ENCODE measurements around the gene GLS2. TPM values are rescaled to one million over a fixed set of nuclear protein-coding genes. Genes with fewer than 3 reads are reported as not detected.

The GLS2 gene
- total RNA-seq, 1 experiment from 2014 or later = 1.3 TPM

- intact Hi-C loops (cut with micrococcal nuclease; ENCODE audit: unreplicated experiment) (no loop called here), in situ Hi-C loops (cut with HindIII; ENCODE audit: low pct_unique_long_range_greater_than_20kb, low sequenced_read_pairs) (no loop called here)
- H3K9me3 ChIP-seq (ENCODE audit: control insufficient read depth, insufficient read depth, low read depth, low read length) = no peaks in the 10 kb centered on the region
- TF ChIP-seq CTCF (IDR thresholded peaks at IDR 0.05) = no peak
- TF ChIP-seq REST (IDR thresholded peaks at IDR 0.05; ENCODE audit: insufficient read depth in 1 of 2, low read depth in 2 of 2, low read length in 1 of 2) = no peak
- TF ChIP-seq POLR2AphosphoS5 (IDR thresholded peaks at IDR 0.05; ENCODE audit: low read depth, low read length) = no peak
- TF ChIP-seq TCF7L2 (IDR thresholded peaks at IDR 0.05; ENCODE audit: low read depth, low read length) = no peak
- TF ChIP-seq SIN3A (IDR thresholded peaks at IDR 0.05; ENCODE audit: borderline replicate concordance, insufficient read depth, low read depth, low read length) = no peak
- ATAC-seq = no peak
- H3K4me3 ChIP-seq (ENCODE audit: low read depth in 2 of 2, low read length in 2 of 2) = no peak overlapping the region
- BruUV-seq (replicated peaks) = no TSS peak
- CTCF ChIA-PET = no interaction called here
- H3K27ac ChIP-seq (ENCODE audit: low read length) = no peak overlapping the region
- peaks cover 10% of the 10 kb centered on the region for H3K27me3 ChIP-seq (ENCODE audit: control insufficient read depth, insufficient read depth, low read length)
- no peaks in the 10 kb centered on the region for H3K36me3 ChIP-seq (ENCODE audit: control insufficient read depth, insufficient read depth, low read length)
- POLR2A ChIA-PET = no interaction called here
- no peak for DNase-seq (ENCODE audit: low read depth, low spot score)
- H3K4me1 ChIP-seq (ENCODE audit: control insufficient read depth, insufficient read depth, low read length) = 0 out of 2 replicates have a peak, but pooled peaks cover 7% of the 10 kb centered on the region
Measured at GRCh38 chr12:56484566-56484965, 3.4 kb downstream of the GLS2 start.

GRCh38 chr12:56479625-56480024 lies 8.3 kb downstream of the GLS2 start:
- DNase-seq (ENCODE audit: low read depth, low spot score) (no peak), ATAC-seq (no peak)
- ChIA-PET POLR2A (no interaction called here), CTCF (no interaction called here)
- H3K9me3 ChIP-seq (ENCODE audit: control insufficient read depth, insufficient read depth, low read depth, low read length) = no peaks in the 10 kb centered on the region
- H3K27me3 ChIP-seq (ENCODE audit: control insufficient read depth, insufficient read depth, low read length) = no peaks in the 10 kb centered on the region; the same call in 1 of the 2 replicates
- TF ChIP-seq SIN3A (IDR thresholded peaks at IDR 0.05; ENCODE audit: borderline replicate concordance, insufficient read depth, low read depth, low read length) = no peak
- no peak for TF ChIP-seq TCF7L2 (IDR thresholded peaks at IDR 0.05; ENCODE audit: low read depth, low read length)
- no peak for TF ChIP-seq POLR2AphosphoS5 (IDR thresholded peaks at IDR 0.05; ENCODE audit: low read depth, low read length)
- no peak for TF ChIP-seq CTCF (IDR thresholded peaks at IDR 0.05)
- TF ChIP-seq REST (IDR thresholded peaks at IDR 0.05; ENCODE audit: insufficient read depth in 1 of 2, low read depth in 2 of 2, low read length in 1 of 2) = no peak
- no peaks in the 10 kb centered on the region for H3K4me1 ChIP-seq (ENCODE audit: control insufficient read depth, insufficient read depth, low read length)
- no TSS peak for BruUV-seq (replicated peaks)
- no peak overlapping the region for H3K4me3 ChIP-seq (ENCODE audit: low read depth in 2 of 2, low read length in 2 of 2)
- intact Hi-C loops (cut with micrococcal nuclease; ENCODE audit: unreplicated experiment) = no loop called here
- in situ Hi-C loops (cut with HindIII; ENCODE audit: low pct_unique_long_range_greater_than_20kb, low sequenced_read_pairs) = no loop called here
- H3K27ac ChIP-seq (ENCODE audit: low read length) = no peak overlapping the region
- H3K36me3 ChIP-seq (ENCODE audit: control insufficient read depth, insufficient read depth, low read length) = no peaks in the 10 kb centered on the region
